Transverse colon (tissue), 4 donors: ENCODE results near the gene TRIOBP. TPM values are rescaled to one million over a fixed set of nuclear protein-coding genes. Genes with fewer than 3 reads are reported as not detected.
"Not testable (repeated sequence)": the region's sequence is repeated elsewhere in the genome, so short reads cannot be mapped to it uniquely, and the experiment has no call there.

Source experiments
- DNase-seq: peaks from one replicate; pipeline ENCODE4 v3.0.0-alpha.2; 2019
- H3K27ac ChIP-seq, 4 donors: fragments of 200-600 bp; sonication (generic); 2 replicates each; pipeline ENCODE4 v1.5.1; 2016 to 2018; ENCODE audit warnings: inconsistent platforms in 4 of 4
- H3K27me3 ChIP-seq: fragments of 200-600 bp; sonication (generic); 2 replicates; pipeline ENCODE4 v1.5.1; 2017; ENCODE audit warnings: inconsistent platforms
- H3K36me3 ChIP-seq, 4 donors: fragments of 200-600 bp; sonication (generic); 2 replicates each; pipeline ENCODE4 v1.5.1; 2017 to 2019; ENCODE audit warnings: inconsistent platforms in 4 of 4
- H3K4me1 ChIP-seq, 4 donors: fragments of 200-600 bp; sonication (generic); 2 replicates each; pipeline ENCODE4 v1.5.1; 2017 to 2020; ENCODE audit warnings: inconsistent platforms in 4 of 4
- H3K4me3 ChIP-seq, 4 donors: fragments of 200-600 bp; sonication (generic); 1 replicate in 1 of 4; 2 replicates in 3 of 4; pipeline versions ENCODE4 v1.5.1 to v1.6.1; 2017 to 2019; ENCODE audit warnings: inconsistent platforms in 4 of 4
- H3K9me3 ChIP-seq, 2 donors: fragments of 200-600 bp; sonication (generic); 2 replicates each; pipeline ENCODE4 v1.5.1; 2017 to 2019; ENCODE audit warnings: inconsistent platforms in 2 of 2
- CTCF ChIP-seq, 5 experiments: fragments of 200-600 bp in 3 of 5; fragments of 450-650 bp in 2 of 5; sonication (generic) in 3 of 5; IDR thresholded peaks; 1 replicate in 2 of 5; 2 replicates in 3 of 5; pipeline ENCODE4 v1.5.1; 2016 to 2017; ENCODE audit warnings: antibody characterized with exemption in 5 of 5, inconsistent platforms in 3 of 5, mild to moderate bottlenecking in 2 of 5, moderate library complexity in 1 of 5
- EP300 ChIP-seq: sonication (generic); formaldehyde crosslinking; IDR thresholded peaks from one replicate; pipeline ENCODE4 v1.6.1; 2017; ENCODE audit warnings: antibody characterized with exemption, low read depth
- POLR2A ChIP-seq: fragments of 450-650 bp; IDR thresholded peaks from one replicate; pipeline ENCODE4 v1.6.1; 2016; ENCODE audit warnings: antibody characterized with exemption, mild to moderate bottlenecking, moderate library complexity
- POLR2AphosphoS5 ChIP-seq, 3 donors: sonication (generic); formaldehyde crosslinking; IDR thresholded peaks; one replicate each; pipeline ENCODE4 v1.6.1; 2016; ENCODE audit warnings: antibody characterized with exemption in 3 of 3
- WGBS, 2 donors: methylation state at CpG; one replicate each; pipeline ENCODE4 v1.1.5; 2018; ENCODE audit warnings: low coverage in 1 of 2; 5-methylcytosine and 5-hydroxymethylcytosine counted together
- in situ Hi-C, 4 donors: fragments of 200-750 bp; cut with MboI; loops; one replicate each; pipeline versions ENCODE4 v1.15.0 to v1.15.1; 2017; ENCODE audit warnings: low sequenced_read_pairs in 3 of 4, low pct_ligation_motif_present in 1 of 4, low pct_unique_long_range_greater_than_20kb in 1 of 4
- intact Hi-C: fragments of 100-400 bp; cut with DNase I; formaldehyde crosslinking; loops from one replicate; pipeline ENCODE4 v1.15.1; 2023; ENCODE audit warnings: low total_unique reads
- total RNA-seq, 4 donors: library from RNA; depleted of rRNA; stranded (reverse); fragments of >200 nt; gene quantifications; one replicate each; pipeline ENCODE4 v1.1.0, GENCODE V29; 2016

TRIOBP gene
- total RNA-seq, 4 donors from 2014 or later: 121 to 265 (median 129) TPM

- DNase-seq: no peak
- TF ChIP-seq POLR2A (no peak), EP300 (no peak), POLR2AphosphoS5 (IDR thresholded peaks at IDR 0.05) (no peak), CTCF (IDR thresholded peaks at IDR 0.05) (no peak)
- 94 to 100% methylated on average over 1 to 7 of the region's 7 CpGs for WGBS, 2 donors
- no peak overlapping the region for H3K4me3 ChIP-seq
- H3K36me3 ChIP-seq: peaks cover 0 to 27% (median 8%) of the 10 kb centered on the region in 4 donors
- H3K27ac ChIP-seq: peak overlapping the region in 3 of 4 donors; percentile 85 to 95 (median 88)
- H3K4me1 ChIP-seq: peaks cover 7 to 40% (median 34%) of the 10 kb centered on the region in 4 donors
- in situ Hi-C loops: loop anchor here in 1 of 4 donors (25.0 kb wide), 1 partner anchor 97 kb away; no protein-coding TSS in a partner anchor
- H3K9me3 ChIP-seq: no peaks in the 10 kb centered on the region
- intact Hi-C loops: no loop called here
- H3K27me3 ChIP-seq: no peaks in the 10 kb centered on the region
Measured at GRCh38 chr22:37690407-37690806, 6.4 kb upstream of the TRIOBP start.

GRCh38 chr22:37690901-37691504, 5.8 kb upstream of the TRIOBP start:
- Histone ChIP-seq H3K4me3 (no peak overlapping the region), H3K36me3 (peaks cover 0 to 27% (median 8%) of the 10 kb centered on the region in 4 donors), H3K9me3 (no peaks in the 10 kb centered on the region), H3K27ac (no peak overlapping the region), H3K27me3 (no peaks in the 10 kb centered on the region), H3K4me1 (peaks cover 7 to 40% (median 32%) of the 10 kb centered on the region in 4 donors)
- no peak for TF ChIP-seq POLR2A
- no peak for TF ChIP-seq CTCF (IDR thresholded peaks at IDR 0.05)
- no peak for TF ChIP-seq POLR2AphosphoS5 (IDR thresholded peaks at IDR 0.05)
- no peak for TF ChIP-seq EP300
- intact Hi-C loops: no loop called here
- 94% methylated on average over 18 of the region's 18 CpGs; no CpG with 5 or more reads in 1 of the 2 donors for WGBS, 2 donors
- in situ Hi-C loops: loop anchor here in 1 of 4 donors (25.0 kb wide), 1 partner anchor 96 kb away; no protein-coding TSS in a partner anchor
- DNase-seq: no peak

GRCh38 chr22:37692627-37693285, 4.1 kb upstream of the TRIOBP start:
- intact Hi-C loops (no loop called here), in situ Hi-C loops (loop anchor here in 1 of 4 donors (25.0 kb wide), 1 partner anchor 95 kb away; no protein-coding TSS in a partner anchor)
- H3K36me3 ChIP-seq: peaks cover 0 to 27% (median 8%) of the 10 kb centered on the region in 4 donors

GRCh38 chr22:37694131-37694530, 2.7 kb upstream of the TRIOBP start:
- Histone ChIP-seq H3K4me1 (peaks cover 0 to 31% (median 19%) of the 10 kb centered on the region in 4 donors), H3K36me3 (peaks cover 0 to 27% (median 8%) of the 10 kb centered on the region in 4 donors)
- in situ Hi-C loops: loop anchor here in 1 of 4 donors (25.0 kb wide), 1 partner anchor 93 kb away; no protein-coding TSS in a partner anchor
- intact Hi-C loops, H3K27ac ChIP-seq, H3K27me3 ChIP-seq, H3K9me3 ChIP-seq, H3K4me3 ChIP-seq, DNase-seq: not testable (repeated sequence)
- 92 to 100% methylated on average over 6 to 7 of the region's 7 CpGs for WGBS, 2 donors

More at GRCh38 chr22:37692627-37693285, 4.1 kb upstream of the TRIOBP start:
- H3K9me3 ChIP-seq: no peaks in the 10 kb centered on the region
- no peaks in the 10 kb centered on the region for H3K27me3 ChIP-seq
- no peak for TF ChIP-seq EP300
- TF ChIP-seq CTCF (IDR thresholded peaks at IDR 0.05): no peak
- TF ChIP-seq POLR2A: no peak
- TF ChIP-seq POLR2AphosphoS5 (IDR thresholded peaks at IDR 0.05): no peak
- H3K4me3 ChIP-seq: no peak overlapping the region
- no peak for DNase-seq
- WGBS, 2 donors: 87% methylated on average over 15 of the region's 15 CpGs; no CpG with 5 or more reads in 1 of the 2 donors
- peaks cover 4 to 41% (median 30%) of the 10 kb centered on the region in 4 donors for H3K4me1 ChIP-seq
- no peak overlapping the region for H3K27ac ChIP-seq

GRCh38 chr22:37696260-37696656, 590 bp upstream of the TRIOBP start:
- H3K36me3 ChIP-seq: peaks cover 0 to 17% (median 4%) of the 10 kb centered on the region in 4 donors
- H3K9me3 ChIP-seq, H3K27me3 ChIP-seq, DNase-seq, intact Hi-C loops: not testable (repeated sequence)
- in situ Hi-C loops: loop anchor here in 1 of 4 donors (25.0 kb wide), 1 partner anchor 91 kb away; no protein-coding TSS in a partner anchor
- H3K27ac ChIP-seq: peak overlapping the region; percentile 18 to 63 (median 42)
- peaks cover 0 to 22% (median 13%) of the 10 kb centered on the region in 4 donors for H3K4me1 ChIP-seq
- H3K4me3 ChIP-seq: peak overlapping the region in 1 of 4 donors; percentile 24
- 32 to 51% methylated on average over 12 to 13 of the region's 13 CpGs for WGBS, 2 donors
